Panc1 (cell line): ENCODE measurements around the gene ALKBH6. TPM values are rescaled to one million over a fixed set of nuclear protein-coding genes. Genes with fewer than 3 reads are reported as not detected.

Source experiments
- ATAC-seq: fragments of 200-7000 bp; cut with Tn5 transposase; 2 replicates; pipeline ENCODE4 v1.9.1; 2020; ENCODE audit warnings: mild to moderate bottlenecking, moderate library complexity
- BruUV-seq: library from RNA; stranded (reverse); fragments of 400-500 nt; replicated peaks from 2 replicates; lab custom pipeline; 2021; lab: Mats Ljungman, UMichigan
- CTCF ChIA-PET: fragments of 300-600 bp; sonication (Branson Sonifier 250); formaldehyde crosslinking; loops from one replicate; lab custom pipeline; 2022; ENCODE audit warnings: antibody characterized with exemption; lab: Charles Lee
- POLR2A ChIA-PET: fragments of 300-600 bp; sonication (Branson Sonifier 250); formaldehyde crosslinking; loops from one replicate; lab custom pipeline; 2022; ENCODE audit warnings: antibody characterized with exemption; lab: Charles Lee
- DNase-seq: peaks from one replicate; pipeline ENCODE4 v3.0.0-alpha.2; 2010; ENCODE audit warnings: low read depth, low spot score
- H3K27ac ChIP-seq: 2 replicates; pipeline ENCODE4 v1.5.1; 2011; ENCODE audit warnings: mild to moderate bottlenecking, low read length, inconsistent platforms
- H3K27me3 ChIP-seq: fragments of 200-500 bp; sonication (Bioruptor generic); 2 replicates; pipeline ENCODE4 v1.6.0; 2014; ENCODE audit warnings: low read length, inconsistent platforms; ENCODE audit not compliant: control insufficient read depth, insufficient read depth
- H3K36me3 ChIP-seq: fragments of 200-500 bp; sonication (Bioruptor generic); 2 replicates; pipeline ENCODE4 v1.5.1; 2014; ENCODE audit warnings: inconsistent platforms, mild to moderate bottlenecking, low read length, moderate library complexity; ENCODE audit not compliant: control insufficient read depth, insufficient read depth
- H3K4me1 ChIP-seq: 2 replicates; pipeline ENCODE4 v1.5.1; 2011; ENCODE audit warnings: inconsistent platforms, mild to moderate bottlenecking, low read length, moderate library complexity; ENCODE audit not compliant: control insufficient read depth, insufficient read depth
- H3K4me3 ChIP-seq, 2 experiments: 2 replicates each; pipeline ENCODE4 v1.5.1; 2011 to 2012; ENCODE audit warnings: low read depth in 2 of 2, low read length in 2 of 2, mild to moderate bottlenecking in 2 of 2, inconsistent platforms in 1 of 2, moderate library complexity in 1 of 2
- H3K9me3 ChIP-seq: fragments of 200-500 bp; sonication (Bioruptor generic); 2 replicates; pipeline ENCODE4 v1.5.1; 2014; ENCODE audit warnings: low read depth, mild to moderate bottlenecking, inconsistent platforms, low read length, moderate library complexity; ENCODE audit not compliant: control insufficient read depth, insufficient read depth
- CTCF ChIP-seq: fragments of 450-650 bp; IDR thresholded peaks from 2 replicates; pipeline ENCODE4 v1.5.1; 2017; ENCODE audit warnings: mild to moderate bottlenecking
- POLR2AphosphoS5 ChIP-seq: IDR thresholded peaks from 2 replicates; pipeline ENCODE4 v1.6.1; 2012; ENCODE audit warnings: mild to moderate bottlenecking, low read depth, low read length, moderate library complexity
- REST ChIP-seq, 2 experiments: IDR thresholded peaks; 2 replicates each; pipeline ENCODE4 v1.6.1; 2011 to 2012; ENCODE audit warnings: low read depth in 2 of 2, control low read depth in 1 of 2, low read length in 1 of 2, mild to moderate bottlenecking in 1 of 2, moderate library complexity in 1 of 2; ENCODE audit not compliant: insufficient read depth in 1 of 2
- SIN3A ChIP-seq: IDR thresholded peaks from 2 replicates; pipeline ENCODE4 v1.6.1; 2012; ENCODE audit warnings: low read depth, mild to moderate bottlenecking, low read length, moderate library complexity, borderline replicate concordance; ENCODE audit not compliant: insufficient read depth
- TCF7L2 ChIP-seq: IDR thresholded peaks from 2 replicates; pipeline ENCODE4 v1.6.1; 2011; ENCODE audit warnings: mild to moderate bottlenecking, low read depth, low read length, inconsistent platforms
- in situ Hi-C: cut with HindIII; loops from 2 replicates; pipeline ENCODE4 v1.10.0; 2016; ENCODE audit warnings: low sequenced_read_pairs, low pct_unique_long_range_greater_than_20kb
- intact Hi-C: fragments of 100-400 bp; cut with micrococcal nuclease; formaldehyde crosslinking; loops from one replicate; pipeline ENCODE4 v1.10.0; 2022; ENCODE audit not compliant: unreplicated experiment
- total RNA-seq: library from RNA; stranded (reverse); gene quantifications from one replicate; pipeline ENCODE4 v1.2.1, GENCODE V29; 2021; ENCODE audit not compliant: unreplicated experiment

Gene ALKBH6
- total RNA-seq, 1 experiment from 2014 or later = 44.8 TPM

- Histone ChIP-seq H3K36me3 (no peaks in the 10 kb centered on the region), H3K27me3 (no peaks in the 10 kb centered on the region), H3K27ac (no peak overlapping the region), H3K4me3 (no peak overlapping the region), H3K4me1 (no peaks in the 10 kb centered on the region), H3K9me3 (no peaks in the 10 kb centered on the region)
- in situ Hi-C loops (no loop called here), intact Hi-C loops (no loop called here)
- BruUV-seq = no TSS peak
- ChIA-PET POLR2A (no interaction called here), CTCF (interaction anchor here (0.6 kb wide), 1 partner anchor 13 kb away, joined by 5 read pairs; no protein-coding TSS in a partner anchor)
- DNase-seq = no peak
- ATAC-seq = no peak
- no peak for TF ChIP-seq CTCF
- no peak for TF ChIP-seq POLR2AphosphoS5
- TF ChIP-seq REST (IDR thresholded peaks at IDR 0.05; ENCODE audit: insufficient read depth in 1 of 2, low read depth in 2 of 2, low read length in 1 of 2) = no peak
- TF ChIP-seq TCF7L2 = no peak
- TF ChIP-seq SIN3A = no peak
These were observed 26.5 kb upstream of the ALKBH6 start for GRCh38 chr19:36040495-36040894.

GRCh38 chr19:36032251-36033104 lies 18.5 kb upstream of the ALKBH6 start, which contains the start of gene CLIP3:
CLIP3 (minus strand) TSS chr19:36032873; CDS start chr19:36032357, 516 bp downstream.
- ChIA-PET POLR2A (no interaction called here), CTCF (no interaction called here)
- peak within 1 kb of the TSS; percentile 32 to 38 for H3K4me3 ChIP-seq
- TF ChIP-seq POLR2AphosphoS5 (no peak), CTCF (no peak), TCF7L2 (no peak), SIN3A (no peak), REST (IDR thresholded peaks at IDR 0.05; ENCODE audit: insufficient read depth in 1 of 2, low read depth in 2 of 2, low read length in 1 of 2) (no peak)
- H3K9me3 ChIP-seq = no peaks in the 10 kb centered on the region
- in situ Hi-C loops (no loop called here), intact Hi-C loops (no loop called here)
- H3K27me3 ChIP-seq = no peaks in the 10 kb centered on the region
- H3K36me3 ChIP-seq = no peaks in the 10 kb centered on the region
- H3K27ac ChIP-seq = no peak within 1 kb of the TSS
- H3K4me1 ChIP-seq = peaks cover 4% of the 10 kb centered on the region; the same call in 1 of the 2 replicates
- BruUV-seq = no TSS peak
- ATAC-seq = no peak
- DNase-seq = no peak
